Lung (tissue), 12 donors: ENCODE results near the gene PDZD2. TPM values are rescaled to one million over a fixed set of nuclear protein-coding genes. Genes with fewer than 3 reads are reported as not detected.

Experiments
- ATAC-seq: fragments of 200-7000 bp; cut with Tn5 transposase; one replicate; pipeline ENCODE4 v1.9.1; 2020; ENCODE audit warnings: moderate number of reproducible peaks; ENCODE audit not compliant: insufficient read depth, low FRiP score
- DNase-seq, 3 donors: peaks; one replicate each; pipeline ENCODE4 v3.0.0-alpha.2; 2013 to 2017
- H3K27ac ChIP-seq, 2 donors: one replicate each; pipeline ENCODE4 v1.5.1; 2013; ENCODE audit warnings: mild to moderate bottlenecking in 2 of 2, moderate library complexity in 2 of 2, control low read depth in 1 of 2, inconsistent platforms in 1 of 2, low read depth in 1 of 2, low read length in 1 of 2
- H3K27me3 ChIP-seq, 3 donors: one replicate each; pipeline ENCODE4 v1.5.1; 2013; ENCODE audit warnings: low read length in 2 of 3; ENCODE audit not compliant: control insufficient read depth in 3 of 3, insufficient read depth in 3 of 3
- H3K36me3 ChIP-seq, 4 donors: one replicate each; pipeline ENCODE4 v1.5.1; 2013; ENCODE audit warnings: low read length in 4 of 4, mild to moderate bottlenecking in 1 of 4, moderate library complexity in 1 of 4; ENCODE audit not compliant: control insufficient read depth in 4 of 4, insufficient read depth in 4 of 4
- H3K4me1 ChIP-seq, 5 donors: one replicate each; pipeline ENCODE4 v1.5.1; 2013; ENCODE audit warnings: low read length in 5 of 5, mild to moderate bottlenecking in 2 of 5, moderate library complexity in 1 of 5; ENCODE audit not compliant: control insufficient read depth in 5 of 5, insufficient read depth in 5 of 5
- H3K4me3 ChIP-seq: one replicate; pipeline ENCODE4 v1.5.1; 2013; ENCODE audit warnings: mild to moderate bottlenecking, control low read depth, moderate library complexity
- H3K9ac ChIP-seq, 2 donors: one replicate each; pipeline ENCODE4 v1.5.1; 2013; ENCODE audit warnings: low read length in 2 of 2, control low read depth in 1 of 2; ENCODE audit not compliant: insufficient read depth in 1 of 2
- H3K9me3 ChIP-seq, 4 donors: one replicate each; pipeline ENCODE4 v1.5.1; 2013; ENCODE audit warnings: low read length in 3 of 4, mild to moderate bottlenecking in 1 of 4, moderate library complexity in 1 of 4; ENCODE audit not compliant: control insufficient read depth in 4 of 4, insufficient read depth in 3 of 4
- WGBS, 2 donors: extraction: QIAGEN DNeasy Blood & Tissue Kit; methylation state at CpG; one replicate each; pipeline ENCODE4 v1.1.7; 2013; 5-methylcytosine and 5-hydroxymethylcytosine counted together
- polyA plus RNA-seq, 2 donors: library from polyadenylated mRNA; stranded (reverse); fragments of 200-250 nt; gene quantifications; one replicate each; pipeline ENCODE4 v1.2.1, GENCODE V29; 2013
- total RNA-seq, 2 donors: library from RNA; depleted of rRNA in 1 of 2; stranded (reverse); fragments of >200 nt in 1 of 2; gene quantifications; one replicate each; pipeline ENCODE4 v1.2.1, GENCODE V29; 2014 to 2021
- TF ChIP-seq, protein P1 (sequence below): IDR thresholded peaks from 2 replicates; pipeline ENCODE4 v1.5.1; 2012; ENCODE audit warnings: mild to moderate bottlenecking; ENCODE audit errors: control extremely low read depth, extremely low read depth
- donor health status: control.
- donor health status: control.
- donor health status: Bipolar disorder and iron deficiency.
- donor health status: healthy.
- donor health status: DM: yes; HTN: yes; CAD: no.

Gene PDZD2
- total and polyA plus RNA-seq, 4 donors: 9.2 to 56.3 (median 24.8) TPM

DNA sequence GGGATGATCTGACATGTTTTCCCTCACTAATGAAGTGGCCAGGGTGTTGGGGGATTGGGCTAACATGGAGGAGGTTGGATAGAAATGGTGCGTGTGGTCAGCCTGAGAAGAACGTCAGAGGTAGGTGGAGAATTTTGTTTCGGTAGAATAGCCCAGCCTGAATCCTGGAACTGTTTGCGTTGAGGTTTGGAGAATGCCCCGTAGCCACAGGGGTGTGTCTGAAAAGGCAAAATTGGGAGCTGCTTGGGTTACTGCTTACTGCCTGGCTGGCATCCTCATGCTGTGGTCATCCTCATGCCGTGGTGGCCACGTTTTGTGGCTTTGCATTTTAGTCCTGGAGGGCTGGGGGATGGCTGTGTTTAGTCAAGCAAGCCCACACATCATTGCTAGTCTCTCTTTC, 298.3 kb downstream of the PDZD2 start:
- Histone ChIP-seq H3K9ac (no peak overlapping the region), H3K4me3 (no peak overlapping the region), H3K9me3 (peaks cover 0 to 2% (median 0%) of the 10 kb centered on the region in 4 donors), H3K4me1 (peaks cover 9 to 23% (median 15%) of the 10 kb centered on the region in 5 donors), H3K36me3 (no peaks in the 10 kb centered on the region), H3K27me3 (no peaks in the 10 kb centered on the region), H3K27ac (peak overlapping the region in 1 of 2 donors; percentile 37)
- TF ChIP-seq, protein P1, sequence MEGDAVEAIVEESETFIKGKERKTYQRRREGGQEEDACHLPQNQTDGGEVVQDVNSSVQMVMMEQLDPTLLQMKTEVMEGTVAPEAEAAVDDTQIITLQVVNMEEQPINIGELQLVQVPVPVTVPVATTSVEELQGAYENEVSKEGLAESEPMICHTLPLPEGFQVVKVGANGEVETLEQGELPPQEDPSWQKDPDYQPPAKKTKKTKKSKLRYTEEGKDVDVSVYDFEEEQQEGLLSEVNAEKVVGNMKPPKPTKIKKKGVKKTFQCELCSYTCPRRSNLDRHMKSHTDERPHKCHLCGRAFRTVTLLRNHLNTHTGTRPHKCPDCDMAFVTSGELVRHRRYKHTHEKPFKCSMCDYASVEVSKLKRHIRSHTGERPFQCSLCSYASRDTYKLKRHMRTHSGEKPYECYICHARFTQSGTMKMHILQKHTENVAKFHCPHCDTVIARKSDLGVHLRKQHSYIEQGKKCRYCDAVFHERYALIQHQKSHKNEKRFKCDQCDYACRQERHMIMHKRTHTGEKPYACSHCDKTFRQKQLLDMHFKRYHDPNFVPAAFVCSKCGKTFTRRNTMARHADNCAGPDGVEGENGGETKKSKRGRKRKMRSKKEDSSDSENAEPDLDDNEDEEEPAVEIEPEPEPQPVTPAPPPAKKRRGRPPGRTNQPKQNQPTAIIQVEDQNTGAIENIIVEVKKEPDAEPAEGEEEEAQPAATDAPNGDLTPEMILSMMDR: no peak
- ATAC-seq (peak; percentile 20), DNase-seq (no peak)
- 70 to 87% methylated on average over 7 of the region's 7 CpGs for WGBS, 2 donors

DNA sequence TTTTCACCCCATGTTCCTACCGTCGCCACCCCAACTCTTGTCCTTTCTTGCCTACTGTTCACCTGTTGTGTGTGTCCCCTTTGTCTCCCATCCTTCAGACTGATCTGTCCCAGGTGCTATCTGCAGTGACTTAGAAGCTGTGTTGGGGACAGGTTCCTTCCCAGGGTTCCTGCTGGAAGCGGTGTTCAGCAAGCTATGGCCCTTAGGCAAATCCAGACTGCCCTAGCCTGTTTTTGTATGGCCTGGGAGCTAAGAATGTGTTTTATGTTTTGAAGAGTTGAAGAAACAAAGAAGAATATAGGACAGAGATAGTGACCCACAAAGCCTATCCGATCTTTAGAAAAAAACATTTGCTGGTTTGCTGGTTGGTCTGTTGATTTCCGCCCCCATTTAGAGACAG, 298.8 kb downstream of the PDZD2 start:
- H3K27me3 ChIP-seq: no peaks in the 10 kb centered on the region
- no peak for ATAC-seq
- TF ChIP-seq, protein P1: no peak
- no peak for DNase-seq
- H3K9ac ChIP-seq: no peak overlapping the region
- H3K4me3 ChIP-seq: no peak overlapping the region
- no peaks in the 10 kb centered on the region for H3K36me3 ChIP-seq
- 68 to 86% methylated on average over 5 of the region's 5 CpGs for WGBS, 2 donors
- peak overlapping the region in 1 of 2 donors; percentile 37 for H3K27ac ChIP-seq
- peaks cover 9 to 23% (median 15%) of the 10 kb centered on the region in 5 donors for H3K4me1 ChIP-seq
- peaks cover 0 to 2% (median 0%) of the 10 kb centered on the region in 4 donors for H3K9me3 ChIP-seq

DNA sequence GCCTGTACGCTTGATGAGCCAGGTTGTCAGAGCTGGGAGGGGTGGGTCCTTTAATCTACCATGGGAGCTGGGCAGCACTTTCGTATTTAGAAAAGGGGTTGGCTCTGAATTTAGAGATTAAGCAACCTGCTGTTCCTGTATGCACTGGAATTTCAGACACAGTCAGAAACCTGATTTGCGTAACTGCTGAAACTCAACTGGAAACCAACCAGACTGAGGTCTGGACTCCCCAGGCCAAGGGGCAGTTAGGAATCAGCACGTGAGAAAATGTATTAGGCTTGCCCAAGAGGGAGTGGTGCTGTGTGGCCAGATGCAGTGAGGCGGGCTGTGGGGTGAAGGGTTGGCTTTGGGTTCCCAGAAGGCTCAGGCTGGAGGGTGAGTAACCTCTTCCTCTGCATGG, 300.2 kb downstream of the PDZD2 start:
- Histone ChIP-seq H3K9me3 (peaks cover 0 to 2% (median 0%) of the 10 kb centered on the region in 4 donors), H3K4me1 (peaks cover 9 to 24% (median 15%) of the 10 kb centered on the region in 5 donors), H3K4me3 (no peak overlapping the region), H3K27me3 (no peaks in the 10 kb centered on the region), H3K36me3 (no peaks in the 10 kb centered on the region), H3K9ac (no peak overlapping the region), H3K27ac (peak overlapping the region in 1 of 2 donors; percentile 79)
- WGBS, 2 donors: 52 to 62% methylated on average over 5 of the region's 5 CpGs
- ATAC-seq: no peak
- DNase-seq: no peak
- TF ChIP-seq, protein P1: no peak
